GM19025 (cell line): Measurements from ENCODE around the gene G0S2.

Experiments used
- ATAC-seq: cut with Tn5 transposase; IDR thresholded peaks from one replicate; pipeline ENCODE4 v1.9.1; 2021; ENCODE audit warnings: mild to moderate bottlenecking, low read depth, moderate library complexity; ENCODE audit not compliant: unreplicated experiment

G0S2 gene

GRCh38 chr1:209714338-209714737 lies 39.1 kb downstream of the G0S2 start:
- ATAC-seq = no peak

- no peak for ATAC-seq
These were observed 40.1 kb downstream of the G0S2 start for GRCh38 chr1:209715314-209715713.

- no peak for ATAC-seq
These were observed 42.6 kb downstream of the G0S2 start for GRCh38 chr1:209717818-209718217.

GRCh38 chr1:209720326-209720725 lies 45.1 kb downstream of the G0S2 start:
- ATAC-seq = no peak

GRCh38 chr1:209720826-209721225 lies 45.6 kb downstream of the G0S2 start:
- ATAC-seq = no peak

GRCh38 chr1:209721323-209721722 lies 46.1 kb downstream of the G0S2 start:
- ATAC-seq = no peak

GRCh38 chr1:209723265-209723664 lies 48.1 kb downstream of the G0S2 start:
- ATAC-seq = no peak

GRCh38 chr1:209723756-209724693 lies 48.8 kb downstream of the G0S2 start:
- ATAC-seq = no peak
